T-helper 1 cell treated with Interleukin-12 subunit alpha and Interleukin-12 subunit beta and Interleukin-4 antibody, amounts not matched to agents 30 ng/mL and 1 ng/mL, for 36 hours (primary cell): Measurements from ENCODE around the gene TTR. TPM values are rescaled to one million over a fixed set of nuclear protein-coding genes. Genes with fewer than 3 reads are reported as not detected.

Experiments used
- intact Hi-C: fragments of 100-400 bp; cut with micrococcal nuclease; formaldehyde crosslinking; loops from one replicate; pipeline ENCODE4 v1.15.1; 2024
- total RNA-seq: library from RNA; stranded (reverse); gene quantifications from 2 replicates; pipeline ENCODE4 v1.2.3, GENCODE V29; 2022

The TTR gene
- total RNA-seq, 1 donor from 2014 or later = not detected

- intact Hi-C loops = no loop called here
These were observed 24.9 kb downstream of the TTR start for GRCh38 chr18:31616586-31616985.

GRCh38 chr18:31617031-31617717 is 25.5 kb downstream of the TTR start:
- intact Hi-C loops = no loop called here

- intact Hi-C loops = no loop called here
These were observed 27.1 kb downstream of the TTR start for GRCh38 chr18:31618801-31619200.

- intact Hi-C loops = no loop called here
These were observed 27.6 kb downstream of the TTR start for GRCh38 chr18:31619291-31619690.

GRCh38 chr18:31624892-31625640 is 33.4 kb downstream of the TTR start:
- intact Hi-C loops = loop anchor here (5.0 kb wide), 1 partner anchor 97 kb away; no protein-coding TSS in a partner anchor

GRCh38 chr18:31626409-31626808 is 34.7 kb downstream of the TTR start:
- intact Hi-C loops = no loop called here

GRCh38 chr18:31630549-31630948 is 38.9 kb downstream of the TTR start:
- intact Hi-C loops = no loop called here

- intact Hi-C loops = no loop called here
These were observed 39.8 kb downstream of the TTR start for GRCh38 chr18:31631526-31631925.

GRCh38 chr18:31632356-31632755 is 40.7 kb downstream of the TTR start:
- intact Hi-C loops = no loop called here

- intact Hi-C loops = no loop called here
These were observed 42.0 kb downstream of the TTR start for GRCh38 chr18:31633392-31634330.

- intact Hi-C loops = no loop called here
These were observed 42.6 kb downstream of the TTR start for GRCh38 chr18:31634331-31634713.

GRCh38 chr18:31636387-31636786 is 44.7 kb downstream of the TTR start:
- intact Hi-C loops = no loop called here

GRCh38 chr18:31637445-31637844 is 45.8 kb downstream of the TTR start:
- intact Hi-C loops = no loop called here

GRCh38 chr18:31643003-31643402 is 51.3 kb downstream of the TTR start:
- intact Hi-C loops = no loop called here

GRCh38 chr18:31645411-31645810 is 53.7 kb downstream of the TTR start:
- intact Hi-C loops = no loop called here

GRCh38 chr18:31646332-31647126 is 54.9 kb downstream of the TTR start:
- intact Hi-C loops = no loop called here

- intact Hi-C loops = no loop called here
These were observed 55.6 kb downstream of the TTR start for GRCh38 chr18:31647127-31647753.
